Measurements from ENCODE around the gene TMTC4. TPM values are rescaled to one million over a fixed set of nuclear protein-coding genes. Genes with fewer than 3 reads are reported as not detected.

Gene TMTC4
- polyA plus RNA-seq, 3 donors, result 2.1 to 11.5 (median 3.9) TPM

DNA sequence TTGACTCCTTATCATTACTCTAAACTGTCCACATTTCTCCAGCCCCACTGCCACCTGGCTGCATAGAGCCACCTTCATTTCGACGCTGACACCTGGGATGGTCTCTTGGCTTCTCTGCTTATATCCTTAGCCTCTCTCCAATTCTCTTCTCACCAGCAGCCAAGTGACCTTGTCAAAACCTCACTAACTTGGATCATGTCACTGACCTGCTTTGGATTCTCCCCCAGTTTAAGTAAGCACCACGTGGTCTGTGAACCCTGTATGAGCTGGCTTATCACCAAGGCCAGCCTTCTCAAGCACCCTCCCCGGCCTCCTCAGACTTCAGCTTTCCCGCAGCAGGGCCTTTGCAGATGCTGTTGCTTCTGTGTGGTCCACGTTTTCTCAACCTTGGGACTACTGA lies 73.7 kb downstream of the TMTC4 start:
- Histone ChIP-seq H4K20me1 (ENCODE audit: insufficient read depth, low read length) (no peaks in the 10 kb centered on the region), H3K79me2 (ENCODE audit: insufficient read depth, low read length) (no peaks in the 10 kb centered on the region), H3K27me3 (ENCODE audit: control insufficient read depth in 2 of 2, insufficient read depth in 2 of 2, low read length in 2 of 2) (no peaks in the 10 kb centered on the region), H3K9me3 (replicated peaks in 1 of 2; ENCODE audit: control insufficient read depth in 1 of 2, insufficient read depth in 1 of 2, low read length in 2 of 2) (peaks cover 0 to 3% of the 10 kb centered on the region in 2 donors), H3K27ac (ENCODE audit: low read depth in 1 of 2, low read length in 2 of 2) (no peak overlapping the region), H3K36me3 (replicated peaks in 1 of 2; ENCODE audit: control insufficient read depth in 1 of 2, insufficient read depth in 2 of 2, low read length in 2 of 2) (no peaks in the 10 kb centered on the region), H2AFZ (ENCODE audit: insufficient read depth, low read depth, low read length, poor library complexity, severe bottlenecking) (no peak overlapping the region), H3K9ac (ENCODE audit: insufficient read depth, low read length, poor library complexity, severe bottlenecking) (no peak overlapping the region), H3K4me2 (replicated peaks; ENCODE audit: extremely low read depth, low read length, poor library complexity, severe bottlenecking) (no peak overlapping the region), H3K4me3 (replicated peaks in 1 of 3; ENCODE audit: low read depth in 2 of 3, low read length in 3 of 3) (no peak overlapping the region), H3K4me1 (ENCODE audit: control insufficient read depth in 1 of 2, insufficient read depth in 2 of 2, low read length in 2 of 2) (peaks cover 12 to 20% of the 10 kb centered on the region in 2 donors)
- H3K36me3 Mint-ChIP-seq, result peaks cover 5 to 8% of the 10 kb centered on the region in 2 donors
- H3K9me3 Mint-ChIP-seq, result peaks cover 0 to 5% (median 0%) of the 10 kb centered on the region in 7 donors
- peaks cover 27% of the 10 kb centered on the region for H3K4me1 Mint-ChIP-seq
- TF ChIP-seq, protein P1, sequence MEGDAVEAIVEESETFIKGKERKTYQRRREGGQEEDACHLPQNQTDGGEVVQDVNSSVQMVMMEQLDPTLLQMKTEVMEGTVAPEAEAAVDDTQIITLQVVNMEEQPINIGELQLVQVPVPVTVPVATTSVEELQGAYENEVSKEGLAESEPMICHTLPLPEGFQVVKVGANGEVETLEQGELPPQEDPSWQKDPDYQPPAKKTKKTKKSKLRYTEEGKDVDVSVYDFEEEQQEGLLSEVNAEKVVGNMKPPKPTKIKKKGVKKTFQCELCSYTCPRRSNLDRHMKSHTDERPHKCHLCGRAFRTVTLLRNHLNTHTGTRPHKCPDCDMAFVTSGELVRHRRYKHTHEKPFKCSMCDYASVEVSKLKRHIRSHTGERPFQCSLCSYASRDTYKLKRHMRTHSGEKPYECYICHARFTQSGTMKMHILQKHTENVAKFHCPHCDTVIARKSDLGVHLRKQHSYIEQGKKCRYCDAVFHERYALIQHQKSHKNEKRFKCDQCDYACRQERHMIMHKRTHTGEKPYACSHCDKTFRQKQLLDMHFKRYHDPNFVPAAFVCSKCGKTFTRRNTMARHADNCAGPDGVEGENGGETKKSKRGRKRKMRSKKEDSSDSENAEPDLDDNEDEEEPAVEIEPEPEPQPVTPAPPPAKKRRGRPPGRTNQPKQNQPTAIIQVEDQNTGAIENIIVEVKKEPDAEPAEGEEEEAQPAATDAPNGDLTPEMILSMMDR (IDR thresholded peaks at IDR 0.05), result no peak
- no peak for DNase-seq
- intact Hi-C loops (cut with micrococcal nuclease), result no loop called here
- H3K27ac Mint-ChIP-seq, result peak overlapping the region in 1 of 7 donors; percentile 42
- H3K27me3 Mint-ChIP-seq (ENCODE audit: low read depth in 3 of 3), result peaks cover 0 to 2% (median 0%) of the 10 kb centered on the region in 3 donors
- H3K4me3 Mint-ChIP-seq, result no peak overlapping the region
- 96% methylated on average over 3 of the region's 6 CpGs for WGBS (ENCODE audit: insufficient coverage)

DNA sequence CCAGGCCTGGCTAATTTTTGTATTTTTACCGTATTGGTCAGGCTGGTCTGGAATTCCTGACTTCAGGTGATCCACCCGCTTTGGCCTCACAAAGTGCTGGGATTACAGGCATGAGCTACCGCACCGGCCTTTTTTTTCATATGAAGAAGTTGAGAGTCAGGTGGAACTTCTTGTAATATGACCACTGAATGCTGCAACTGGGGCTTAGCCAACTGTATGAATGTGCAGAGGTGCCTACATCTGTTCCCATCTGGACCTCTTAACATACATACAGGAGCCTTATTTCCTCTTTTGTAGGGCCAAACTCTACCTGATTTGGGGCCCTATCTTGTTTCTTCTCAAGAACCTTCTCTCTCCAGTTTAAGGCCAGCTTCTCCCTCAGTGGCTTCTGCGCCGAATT lies 74.1 kb downstream of the TMTC4 start:
- Histone ChIP-seq H3K9ac (ENCODE audit: insufficient read depth, low read length, poor library complexity, severe bottlenecking) (no peak overlapping the region), H3K27me3 (ENCODE audit: control insufficient read depth in 2 of 2, insufficient read depth in 2 of 2, low read length in 2 of 2) (no peaks in the 10 kb centered on the region), H4K20me1 (ENCODE audit: insufficient read depth, low read length) (no peaks in the 10 kb centered on the region), H3K79me2 (ENCODE audit: insufficient read depth, low read length) (no peaks in the 10 kb centered on the region), H3K4me1 (ENCODE audit: control insufficient read depth in 1 of 2, insufficient read depth in 2 of 2, low read length in 2 of 2) (peaks cover 8 to 15% of the 10 kb centered on the region in 2 donors), H3K36me3 (replicated peaks in 1 of 2; ENCODE audit: control insufficient read depth in 1 of 2, insufficient read depth in 2 of 2, low read length in 2 of 2) (no peaks in the 10 kb centered on the region), H3K9me3 (replicated peaks in 1 of 2; ENCODE audit: control insufficient read depth in 1 of 2, insufficient read depth in 1 of 2, low read length in 2 of 2) (peaks cover 0 to 3% of the 10 kb centered on the region in 2 donors), H2AFZ (ENCODE audit: insufficient read depth, low read depth, low read length, poor library complexity, severe bottlenecking) (no peak overlapping the region), H3K27ac (ENCODE audit: low read depth in 1 of 2, low read length in 2 of 2) (no peak overlapping the region), H3K4me3 (replicated peaks in 1 of 3; ENCODE audit: low read depth in 2 of 3, low read length in 3 of 3) (no peak overlapping the region), H3K4me2 (replicated peaks; ENCODE audit: extremely low read depth, low read length, poor library complexity, severe bottlenecking) (no peak overlapping the region)
- H3K27me3 Mint-ChIP-seq (ENCODE audit: low read depth in 3 of 3), result peaks cover 0 to 2% (median 0%) of the 10 kb centered on the region in 3 donors
- H3K9me3 Mint-ChIP-seq, result peaks cover 0 to 5% (median 0%) of the 10 kb centered on the region in 7 donors
- DNase-seq, result no peak
- TF ChIP-seq, protein P1 (IDR thresholded peaks at IDR 0.05), result no peak
- intact Hi-C loops (cut with micrococcal nuclease), result no loop called here
- H3K36me3 Mint-ChIP-seq, result peaks cover 5 to 8% of the 10 kb centered on the region in 2 donors
- H3K27ac Mint-ChIP-seq, result no peak overlapping the region
- WGBS (ENCODE audit: insufficient coverage), result 97% methylated on average over 4 of the region's 6 CpGs
- peaks cover 22% of the 10 kb centered on the region for H3K4me1 Mint-ChIP-seq
- H3K4me3 Mint-ChIP-seq, result no peak overlapping the region
